H1 (cell line): ENCODE measurements around the gene LFNG. TPM values are rescaled to one million over a fixed set of nuclear protein-coding genes. Genes with fewer than 3 reads are reported as not detected.

Experiments
- CTCF ChIA-PET: fragments of 300-600 bp; sonication (Branson Sonifier 250); formaldehyde crosslinking; loops from one replicate; lab custom pipeline; 2021; ENCODE audit not compliant: partially characterized antibody; lab: Charles Lee
- POLR2A ChIA-PET: fragments of 300-600 bp; sonication (Branson Sonifier 250); formaldehyde crosslinking; loops from one replicate; lab custom pipeline; 2021; ENCODE audit warnings: inconsistent platforms; ENCODE audit not compliant: partially characterized antibody; lab: Charles Lee
- DNase-seq, 2 experiments: peaks; one replicate each; pipeline versions ENCODE4 v3.0.0 to v3.0.0-alpha.2; 2010 to 2022; ENCODE audit warnings: low spot score in 2 of 2, low read depth in 1 of 2, mixed read lengths in 1 of 2
- FAIRE-seq: peaks from 2 replicates; lab custom pipeline; 2011; peaks lifted over from hg19 to GRCh38; lab: Jason Lieb, UNC
- H2AFZ ChIP-seq: 2 replicates; pipeline ENCODE4 v1.8.1; 2012; ENCODE audit warnings: low read length, inconsistent platforms
- H2AK5ac ChIP-seq: 2 replicates; pipeline ENCODE4 v1.6.1; 2013; ENCODE audit warnings: low read depth, low read length
- H2BK120ac ChIP-seq: replicated peaks from 2 replicates; pipeline ENCODE3; 2013; ENCODE audit warnings: low read depth, low read length, inconsistent platforms
- H2BK12ac ChIP-seq: 2 replicates; pipeline ENCODE4 v1.6.1; 2013; ENCODE audit warnings: low read depth, low read length
- H2BK15ac ChIP-seq: 2 replicates; pipeline ENCODE4 v1.6.1; 2013; ENCODE audit warnings: low read length
- H2BK20ac ChIP-seq: 2 replicates; pipeline ENCODE4 v1.6.1; 2013; ENCODE audit warnings: low read length
- H2BK5ac ChIP-seq: 2 replicates; pipeline ENCODE4 v1.6.1; 2013; ENCODE audit warnings: low read depth, low read length
- H3K14ac ChIP-seq: 2 replicates; pipeline ENCODE4 v1.6.1; 2013; ENCODE audit warnings: inconsistent platforms; ENCODE audit not compliant: insufficient read length
- H3K18ac ChIP-seq: 2 replicates; pipeline ENCODE4 v1.6.1; 2013; ENCODE audit warnings: low read length; ENCODE audit errors: extremely low read depth
- H3K23ac ChIP-seq: 2 replicates; pipeline ENCODE4 v1.6.1; 2013; ENCODE audit warnings: inconsistent platforms; ENCODE audit not compliant: insufficient read length
- H3K23me2 ChIP-seq: 2 replicates; pipeline ENCODE4 v1.6.1; 2013; ENCODE audit warnings: low read depth, low read length
- H3K27ac ChIP-seq: 2 replicates; pipeline ENCODE4 v1.6.1; 2011; ENCODE audit warnings: low read depth, low read length, inconsistent platforms
- H3K27me3 ChIP-seq, 4 experiments: replicated peaks in 1 of 4; 1 replicate in 1 of 4; 2 replicates in 3 of 4; pipeline versions ENCODE4 v1.6.1 to v1.8.1; 2011 to 2013; ENCODE audit warnings: low read length in 3 of 4, mild to moderate bottlenecking in 3 of 4, inconsistent platforms in 2 of 4, mixed read lengths in 2 of 4, moderate library complexity in 1 of 4; ENCODE audit not compliant: control insufficient read depth in 3 of 4, insufficient read depth in 3 of 4; ENCODE audit errors: extremely low read depth in 1 of 4
- H3K36me3 ChIP-seq, 4 experiments: 2 replicates each; pipeline versions ENCODE4 v1.6.1 to v1.8.1; 2011 to 2013; ENCODE audit warnings: mild to moderate bottlenecking in 4 of 4, low read length in 3 of 4, moderate library complexity in 2 of 4, control low read depth in 1 of 4, inconsistent platforms in 1 of 4; ENCODE audit not compliant: insufficient read depth in 4 of 4, control insufficient read depth in 2 of 4
- H3K4ac ChIP-seq: replicated peaks from 2 replicates; pipeline ENCODE3; 2013; ENCODE audit warnings: low read length, low read depth, mixed read lengths, inconsistent platforms; ENCODE audit not compliant: insufficient read length
- H3K4me1 ChIP-seq, 4 experiments: replicated peaks in 1 of 4; 1 replicate in 1 of 4; 2 replicates in 3 of 4; pipeline versions ENCODE4 v1.6.1 to v1.8.1; 2011 to 2013; ENCODE audit warnings: low read length in 3 of 4, inconsistent platforms in 2 of 4, mixed read lengths in 1 of 4; ENCODE audit not compliant: insufficient read depth in 4 of 4, control insufficient read depth in 3 of 4
- H3K4me2 ChIP-seq, 2 experiments: 2 replicates each; pipeline versions ENCODE4 v1.6.1 to v1.8.1; 2011 to 2013; ENCODE audit warnings: low read depth in 2 of 2, low read length in 2 of 2, control low read depth in 1 of 2, inconsistent platforms in 1 of 2, mild to moderate bottlenecking in 1 of 2; ENCODE audit not compliant: insufficient read depth in 1 of 2
- H3K4me3 ChIP-seq, 4 experiments: fragments of 200-600, 300-600 bp in 1 of 4; sonication (generic), shearing (Covaris generic), sonication (Bioruptor Twin) in 1 of 4; 2 replicates each; pipeline versions ENCODE4 v1.5.1 to v1.8.1; 2011 to 2016; ENCODE audit warnings: low read length in 4 of 4, low read depth in 3 of 4, control low read depth in 2 of 4, inconsistent platforms in 2 of 4, mild to moderate bottlenecking in 2 of 4, mixed read lengths in 1 of 4, moderate library complexity in 1 of 4; ENCODE audit not compliant: insufficient read depth in 2 of 4; ENCODE audit errors: extremely low read depth in 1 of 4
- H3K56ac ChIP-seq: replicated peaks from 2 replicates; pipeline ENCODE3; 2013; ENCODE audit warnings: low read depth, mild to moderate bottlenecking, mixed read lengths, low read length, inconsistent platforms; ENCODE audit not compliant: insufficient read length
- H3K79me1 ChIP-seq: 2 replicates; pipeline ENCODE4 v1.6.1; 2013; ENCODE audit warnings: low read depth, low read length, control low read depth
- H3K79me2 ChIP-seq, 2 experiments: 2 replicates each; pipeline versions ENCODE4 v1.6.1 to v1.8.1; 2012 to 2013; ENCODE audit warnings: low read length in 2 of 2, mild to moderate bottlenecking in 2 of 2, inconsistent platforms in 1 of 2; ENCODE audit not compliant: insufficient read depth in 2 of 2, control insufficient read depth in 1 of 2
- H3K9ac ChIP-seq, 4 experiments: replicated peaks in 1 of 4; 1 replicate in 1 of 4; 2 replicates in 3 of 4; pipeline versions ENCODE4 v1.6.1 to v1.8.1; 2011 to 2013; ENCODE audit warnings: low read depth in 3 of 4, low read length in 3 of 4, control low read depth in 2 of 4, mild to moderate bottlenecking in 2 of 4, moderate library complexity in 2 of 4, inconsistent platforms in 1 of 4; ENCODE audit errors: extremely low read depth in 1 of 4
- H3K9me3 ChIP-seq, 2 experiments: 2 replicates each; pipeline versions ENCODE4 v1.6.1 to v1.8.1; 2012 to 2013; ENCODE audit warnings: mild to moderate bottlenecking in 2 of 2, moderate library complexity in 2 of 2, control low read depth in 1 of 2, inconsistent platforms in 1 of 2, low read depth in 1 of 2, low read length in 1 of 2, mixed read lengths in 1 of 2; ENCODE audit not compliant: insufficient read depth in 2 of 2
- H4K20me1 ChIP-seq, 2 experiments: replicated peaks in 1 of 2; 2 replicates each; pipeline versions ENCODE3 to v1.8.1; 2011 to 2013; ENCODE audit warnings: inconsistent platforms in 2 of 2, low read length in 2 of 2, mild to moderate bottlenecking in 1 of 2; ENCODE audit not compliant: insufficient read depth in 2 of 2, control insufficient read depth in 1 of 2
- H4K5ac ChIP-seq: 2 replicates; pipeline ENCODE4 v1.6.1; 2013; ENCODE audit warnings: low read length, low read depth, mixed read lengths, inconsistent platforms; ENCODE audit not compliant: insufficient read length
- H4K8ac ChIP-seq: 2 replicates; pipeline ENCODE4 v1.8.0; 2013; ENCODE audit warnings: mild to moderate bottlenecking, moderate library complexity, low read length, inconsistent platforms; ENCODE audit not compliant: insufficient read depth; ENCODE audit errors: extremely low read depth
- H4K91ac ChIP-seq: replicated peaks from 2 replicates; pipeline ENCODE3; 2013; ENCODE audit warnings: low read length, mixed read lengths, inconsistent platforms; ENCODE audit not compliant: insufficient read length
- BACH1 ChIP-seq: IDR thresholded peaks from 2 replicates; pipeline ENCODE4 v1.6.1; 2012; ENCODE audit warnings: low read length, improper control_type of control experiment
- BCL11A ChIP-seq, 2 experiments: IDR thresholded peaks; one replicate each; pipeline ENCODE4 v1.6.1; 2011; ENCODE audit warnings: low read depth in 2 of 2, low read length in 2 of 2, mild to moderate bottlenecking in 2 of 2
- CTBP2 ChIP-seq: IDR thresholded peaks from 2 replicates; pipeline ENCODE4 v1.7.0; 2011; ENCODE audit warnings: borderline replicate concordance, mild to moderate bottlenecking, moderate library complexity, mixed read lengths, low read length; ENCODE audit not compliant: insufficient read depth, insufficient read length
- EGR1 ChIP-seq: IDR thresholded peaks from 2 replicates; pipeline ENCODE4 v1.6.1; 2011; ENCODE audit warnings: low read depth, low read length, borderline replicate concordance
- GTF2F1 ChIP-seq: IDR thresholded peaks from 2 replicates; pipeline ENCODE4 v1.6.1; 2012; ENCODE audit warnings: low read depth, low read length, improper control_type of control experiment, borderline replicate concordance
- NRF1 ChIP-seq: IDR thresholded peaks from 2 replicates; pipeline ENCODE4 v1.6.1; 2011; ENCODE audit warnings: mild to moderate bottlenecking, low read depth, low read length, improper control_type of control experiment
- RNF2 ChIP-seq: fragments of 200-900, 300-1000 bp; sonication (generic); IDR thresholded peaks from 2 replicates; pipeline ENCODE4 v1.7.1; 2016; ENCODE audit warnings: borderline replicate concordance, low read depth, mild to moderate bottlenecking, antibody characterized with exemption, low read length; ENCODE audit not compliant: poor library complexity, severe bottlenecking; ENCODE audit errors: missing control alignments
- RXRA ChIP-seq: IDR thresholded peaks from 2 replicates; pipeline ENCODE4 v1.6.1; 2011; ENCODE audit warnings: low read depth, mild to moderate bottlenecking, low read length, moderate library complexity; ENCODE audit not compliant: insufficient read depth
- SUZ12 ChIP-seq: fragments of 200-600 bp; sonication (generic); IDR thresholded peaks from 2 replicates; pipeline ENCODE4 v1.6.1; 2012; ENCODE audit warnings: mild to moderate bottlenecking, inconsistent platforms, low read length, moderate library complexity, mixed read lengths
- TAF7 ChIP-seq: optimal IDR thresholded peaks from 2 replicates; pipeline ENCODE3; 2011; ENCODE audit warnings: low read depth, mild to moderate bottlenecking, inconsistent platforms, low read length, moderate library complexity, borderline replicate concordance
- TCF12 ChIP-seq: IDR thresholded peaks from 2 replicates; pipeline ENCODE4 v1.6.1; 2011; ENCODE audit warnings: low read depth, mild to moderate bottlenecking, low read length
- WGBS, 2 experiments: shearing (Covaris generic) in 1 of 2; methylation state at CpG; one replicate each; pipeline versions ENCODE4 v1.1.6 to v1.1.7; 2013 to 2015; ENCODE audit warnings: low lambda C conversion rate in 2 of 2, mixed read lengths in 2 of 2, inconsistent platforms in 1 of 2, low coverage in 1 of 2, missing lambda C conversion rate in 1 of 2; ENCODE audit not compliant: insufficient replicate concordance in 2 of 2, insufficient coverage in 1 of 2, insufficient read length in 1 of 2; ENCODE audit errors: extremely low coverage in 1 of 2, missing lambda C conversion rate in 1 of 2; 5-methylcytosine and 5-hydroxymethylcytosine counted together
- polyA plus RNA-seq, 7 experiments: library from polyadenylated mRNA; depleted of rRNA in 3 of 7; stranded (reverse) in 5 of 7; unstranded in 2 of 7; fragments of >200 nt in 5 of 7; fragments of 200-250 nt in 2 of 7; gene quantifications; 1 replicate in 5 of 7; 2 replicates in 1 of 7; 4 replicates in 1 of 7; pipeline versions ENCODE4 v1.2.1 to v1.2.3, GENCODE V29; 2011 to 2013; ENCODE audit warnings: missing spikeins in 2 of 7, mixed read lengths in 2 of 7
- total RNA-seq: library from RNA; stranded (reverse); fragmentation: NEBNext Ultra II Directional; extraction: Animal tissue kit (Norgen Biotek cat#: 25700); gene quantifications from 2 replicates; pipeline ENCODE4 v1.2.1, GENCODE V29; 2021

LFNG gene
- total and polyA plus RNA-seq, 2 of the 8 experiments (the other 6 are each of a cell fraction or from before 2014, with no cell fraction given), result 31.6 to 35.6 TPM

DNA sequence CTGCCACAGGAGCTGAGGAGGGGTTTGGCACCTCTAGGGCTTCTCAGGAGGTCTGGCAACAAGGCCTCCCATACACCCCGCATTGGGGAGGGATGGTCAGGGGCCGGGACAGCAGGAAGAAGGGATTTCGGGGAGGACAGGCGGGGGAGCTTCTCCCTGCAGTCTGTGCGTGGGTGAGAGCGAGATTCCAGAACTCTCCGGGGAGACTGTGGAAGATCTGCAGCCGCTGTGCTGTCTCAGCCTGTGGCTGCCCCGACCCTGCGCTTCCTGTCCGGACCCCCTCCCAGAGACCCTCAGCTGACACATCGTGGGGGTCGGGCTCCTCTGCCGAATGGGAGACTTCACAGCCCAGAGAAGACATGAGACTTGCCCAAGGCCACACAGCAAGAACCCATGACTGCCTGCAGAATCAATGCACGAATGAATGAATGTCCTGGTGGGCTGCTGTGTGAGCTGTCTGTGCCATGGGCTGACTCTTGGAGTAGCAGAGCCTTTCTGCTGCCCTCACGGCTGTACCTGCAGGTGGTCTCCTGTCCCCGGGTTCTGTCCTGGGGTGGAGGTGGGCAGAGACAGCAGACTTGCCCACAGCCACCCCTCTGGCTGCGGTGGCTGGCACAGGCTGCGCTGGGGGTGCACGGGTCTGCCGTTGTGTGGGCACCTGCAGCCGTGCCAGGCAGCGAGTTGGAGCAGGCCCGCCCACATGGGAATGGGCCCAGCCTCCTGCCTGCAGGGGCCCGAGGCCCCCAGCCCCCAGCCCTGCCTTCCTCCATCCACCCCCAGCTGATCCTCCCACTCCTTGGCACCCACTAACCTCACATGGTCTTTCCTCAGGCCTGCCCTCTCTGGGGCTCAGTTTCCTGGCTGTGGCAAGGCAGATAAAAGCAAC is 16.3 kb upstream of the LFNG start:
- Histone ChIP-seq H3K4me1 (peaks cover 0 to 28% (median 22%) of the 10 kb centered on the region in 4 experiments; a peak in 6 of 7 replicates), H2AFZ (no peak overlapping the region), H3K4me3 (no peak overlapping the region), H2BK5ac (0 out of 2 replicates have a peak overlapping the region, but pooled peaks have one; percentile 35), H4K91ac (no peak overlapping the region), H3K14ac (no peak overlapping the region), H3K4me2 (no peak overlapping the region), H4K8ac (no peak overlapping the region), H4K20me1 (no peaks in the 10 kb centered on the region), H3K23me2 (no peaks in the 10 kb centered on the region), H2AK5ac (no peak overlapping the region), H3K9ac (no peak overlapping the region), H4K5ac (no peak overlapping the region), H3K27ac (no peak overlapping the region), H3K27me3 (no peaks in the 10 kb centered on the region), H3K36me3 (no peaks in the 10 kb centered on the region), H3K23ac (no peak overlapping the region), H3K18ac (no peak overlapping the region), H3K79me1 (no peaks in the 10 kb centered on the region; the same call in 1 of the 2 replicates), H3K9me3 (no peaks in the 10 kb centered on the region), H3K4ac (no peak overlapping the region), H3K56ac (no peak overlapping the region), H2BK20ac (no peak overlapping the region), H3K79me2 (no peaks in the 10 kb centered on the region), H2BK120ac (no peak overlapping the region), H2BK15ac (peak overlapping the region; percentile 92; the same call in 1 of the 2 replicates), H2BK12ac (no peak overlapping the region)
- WGBS, 2 experiments, result 91% methylated on average over 24 of the region's 25 CpGs; no CpG with 5 or more reads in 1 of the 2 experiments
- no peak for DNase-seq
- no peak for FAIRE-seq
- POLR2A ChIA-PET, result interaction anchor here (0.5 to 3.9 kb wide), 3 partner anchors 15 to 36 kb away, joined by 3 to 16 read pairs (median 3); no protein-coding TSS in a partner anchor
- CTCF ChIA-PET, result interaction anchor here (0.6 to 8.5 kb wide), 4 partner anchors 9 to 53 kb away, joined by 3 to 67 read pairs (median 5); no protein-coding TSS in a partner anchor
- TF ChIP-seq RNF2 (no peak), TCF12 (no peak), CTBP2 (no peak), EGR1 (no peak), NRF1 (no peak), GTF2F1 (no peak), BCL11A (IDR thresholded peaks at IDR 0.05; ENCODE audit: low read depth in 2 of 2, low read length in 2 of 2) (no peak), TAF7 (no peak), SUZ12 (no peak), BACH1 (no peak), RXRA (no peak)
